HCEC 1CT (cell line): ENCODE results near the gene TTLL3.
A peak's percentile ranks its signal among the peaks of the same experiment; 100 is the strongest.
"Not testable (repeated sequence)": the region's sequence is repeated elsewhere in the genome, so short reads cannot be mapped to it uniquely, and the experiment has no call there.

Source experiments
- DNase-seq: peaks from one replicate; pipeline ENCODE4 v3.0.0-alpha.2; 2017

The TTLL3 gene

DNA sequence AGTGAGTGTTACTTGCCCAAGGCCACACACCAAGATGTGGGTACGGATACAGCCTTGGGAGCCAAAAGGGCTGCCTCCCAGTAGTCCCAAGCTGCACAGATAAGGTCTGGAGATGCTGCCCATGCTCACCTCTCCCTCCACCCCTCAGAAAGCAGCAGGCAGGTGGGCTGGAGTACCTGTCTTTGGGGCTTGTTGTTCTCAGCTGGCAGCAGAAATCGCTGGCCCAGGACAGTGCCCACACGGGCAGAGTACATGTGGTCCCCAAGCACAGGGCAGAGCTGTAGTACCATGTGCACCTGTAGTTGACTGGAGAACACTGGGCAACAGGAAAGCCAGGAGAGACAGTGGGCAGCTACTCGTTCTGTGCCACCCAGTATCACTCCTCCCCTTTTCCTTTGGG is 28.8 kb downstream of the TTLL3 start:
- DNase-seq, result no peak

DNA sequence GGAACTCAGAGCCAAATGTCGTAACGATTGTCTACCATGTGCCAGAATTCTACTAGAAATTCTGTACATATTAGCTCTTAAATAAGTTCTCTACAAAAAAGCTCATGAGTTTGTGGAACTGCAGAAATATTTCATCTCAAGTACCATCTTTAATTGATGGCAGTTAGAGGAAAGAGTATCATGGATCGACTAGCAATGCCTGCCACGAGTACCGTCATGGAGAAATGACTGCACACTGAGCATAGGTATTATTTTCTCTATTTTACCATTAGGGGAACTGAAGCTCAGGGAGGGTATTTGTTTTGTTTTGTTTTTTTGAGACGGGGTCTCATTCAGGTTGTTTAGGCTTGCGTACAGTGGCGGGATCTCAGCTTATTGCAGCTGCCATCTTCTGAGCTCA is 31.0 kb downstream of the TTLL3 start:
- DNase-seq, result no peak

DNA sequence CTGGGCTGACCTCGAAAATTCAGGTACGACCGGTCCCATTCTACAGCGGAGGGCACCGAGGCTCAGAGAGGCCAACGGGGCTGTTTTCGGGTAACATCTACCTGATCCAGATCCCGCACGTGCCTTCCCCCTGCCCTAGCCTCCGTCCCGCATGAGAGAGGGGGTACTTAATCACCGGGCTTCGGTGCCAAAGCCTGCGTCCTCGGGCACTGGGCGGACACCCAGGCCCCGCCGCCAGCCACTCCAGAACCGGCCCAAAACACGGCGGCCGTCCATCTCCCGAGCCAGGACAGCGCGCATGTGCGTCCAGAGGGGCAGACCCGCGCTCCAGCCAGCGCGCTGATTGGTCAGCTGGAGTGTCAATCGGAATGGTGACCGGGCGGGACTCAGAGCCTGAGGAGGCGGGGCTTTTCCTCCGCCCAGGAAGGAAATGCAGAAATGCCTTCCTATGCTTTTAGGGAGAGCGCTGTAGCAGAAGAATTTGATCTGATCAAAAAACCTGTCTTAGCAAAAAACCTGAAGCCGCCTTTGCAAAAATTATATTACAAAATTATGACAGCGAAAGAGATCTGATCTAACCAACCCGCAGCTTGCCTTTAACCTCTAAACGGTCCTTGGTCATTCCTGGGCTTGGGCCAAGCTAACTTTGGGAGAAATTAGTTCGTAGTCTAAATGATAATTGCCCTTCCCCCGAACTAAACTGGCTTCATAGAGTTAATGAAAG is 33.8 kb downstream of the TTLL3 start, which contains the start of gene RPUSD3:
TSS of gene RPUSD3 (minus strand) at position 294 of the 724 bp plus-strand sequence. CDS start at position 276, 18 bp downstream.
- DNase-seq, result peak; percentile 91

DNA sequence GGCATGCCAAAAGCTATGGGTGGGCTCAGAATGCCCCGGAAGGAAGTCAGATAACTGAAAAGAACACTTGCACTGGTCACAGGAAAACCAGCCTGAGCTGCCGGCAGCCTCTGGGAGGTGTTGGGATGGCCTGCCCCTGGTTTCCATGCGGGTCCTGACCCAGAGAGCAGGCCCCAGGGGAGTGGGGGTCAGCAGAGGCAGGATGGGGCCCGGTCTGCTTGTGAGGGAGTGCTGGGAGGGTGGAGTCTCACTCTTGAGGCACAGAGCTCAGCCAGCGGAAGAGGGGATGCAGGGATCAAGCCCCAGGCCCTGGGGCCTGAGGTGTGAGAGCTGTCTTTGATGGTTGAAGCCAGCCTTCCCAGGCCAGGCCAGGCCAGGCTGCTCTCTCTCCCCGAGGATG is 36.2 kb downstream of the TTLL3 start:
- DNase-seq, result no peak

DNA sequence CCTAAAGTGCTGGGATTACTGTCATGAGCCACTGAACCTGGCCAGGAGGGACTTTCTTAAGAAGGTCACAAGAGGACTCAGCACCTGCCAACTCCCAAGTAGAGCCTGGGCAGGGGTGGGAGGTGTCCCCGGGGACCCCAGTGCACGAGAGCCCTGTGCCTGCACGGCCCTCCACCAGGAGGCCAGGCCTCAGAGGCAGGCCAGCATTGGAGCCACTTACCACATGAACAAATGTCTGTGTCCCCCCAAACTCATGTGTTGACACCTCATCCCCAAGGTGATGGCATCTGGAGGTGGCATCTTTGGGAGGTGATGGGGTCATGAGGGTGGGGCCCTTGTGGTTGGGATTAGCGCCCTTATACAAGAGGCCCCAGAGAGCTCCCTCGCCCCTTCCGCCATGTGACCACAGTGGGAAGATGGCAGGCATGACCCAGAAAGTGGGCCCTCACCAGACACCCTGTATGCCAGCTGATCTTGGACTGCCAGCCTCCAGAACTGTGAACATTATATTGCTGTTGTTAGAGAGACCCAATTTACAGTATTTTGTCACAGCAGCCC is 36.9 kb downstream of the TTLL3 start:
- no peak for DNase-seq

DNA sequence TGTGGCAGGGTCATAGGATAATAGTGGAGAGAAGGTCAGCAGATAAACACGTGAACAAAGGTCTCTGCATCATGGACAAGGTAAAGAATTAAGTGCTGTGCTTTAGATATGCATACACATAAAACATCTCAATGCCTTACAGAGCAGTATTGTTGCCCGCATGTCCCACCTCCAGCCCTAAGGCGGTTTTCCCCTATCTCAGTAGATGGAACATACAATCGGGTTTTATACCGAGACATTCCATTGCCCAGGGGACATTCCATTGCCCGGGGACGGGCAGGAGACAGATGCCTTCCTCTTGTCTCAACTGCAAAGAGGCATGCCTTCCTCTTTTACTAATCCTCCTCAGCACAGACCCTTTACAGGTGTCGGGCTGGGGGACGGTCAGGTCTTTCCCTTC is 37.8 kb downstream of the TTLL3 start:
- not testable (repeated sequence) for DNase-seq

GRCh38 chr3:9848860-9849259 is 38.8 kb downstream of the TTLL3 start:
- peak; percentile 50 for DNase-seq

GRCh38 chr3:9851383-9851782 is 41.3 kb downstream of the TTLL3 start:
- DNase-seq, result not testable (repeated sequence)

GRCh38 chr3:9851926-9852325 is 41.9 kb downstream of the TTLL3 start:
- not testable (repeated sequence) for DNase-seq

GRCh38 chr3:9852528-9852927 is 42.5 kb downstream of the TTLL3 start:
- no peak for DNase-seq

GRCh38 chr3:9854291-9854940 is 44.4 kb downstream of the TTLL3 start:
- not testable (repeated sequence) for DNase-seq

GRCh38 chr3:9855594-9855993 is 45.5 kb downstream of the TTLL3 start:
- no peak for DNase-seq

DNA sequence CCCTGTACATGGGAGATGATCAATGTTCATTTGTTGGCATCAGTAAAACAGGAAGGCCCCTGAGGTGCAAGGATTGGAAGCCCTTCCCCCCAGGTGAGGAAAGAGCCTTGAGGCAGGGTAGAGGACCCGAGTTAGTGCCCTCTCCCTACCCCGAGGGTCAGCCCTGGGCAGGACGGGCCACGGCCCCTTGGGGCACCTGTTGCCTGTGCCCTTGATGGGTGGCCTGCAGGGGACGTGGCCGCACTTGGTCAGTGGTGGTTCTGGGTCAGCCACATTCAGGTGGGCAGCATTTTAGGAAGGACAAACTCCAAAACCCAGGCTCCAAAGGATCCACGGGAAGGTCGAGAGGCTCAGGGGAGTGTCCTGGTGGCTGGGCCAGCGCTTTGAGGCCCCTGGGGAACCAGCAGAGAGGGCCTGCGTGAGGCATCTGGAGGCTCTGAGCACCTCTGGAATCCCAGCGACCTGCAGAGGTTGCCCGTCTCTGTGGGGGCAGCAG is 49.5 kb downstream of the TTLL3 start:
- DNase-seq, result no peak

DNA sequence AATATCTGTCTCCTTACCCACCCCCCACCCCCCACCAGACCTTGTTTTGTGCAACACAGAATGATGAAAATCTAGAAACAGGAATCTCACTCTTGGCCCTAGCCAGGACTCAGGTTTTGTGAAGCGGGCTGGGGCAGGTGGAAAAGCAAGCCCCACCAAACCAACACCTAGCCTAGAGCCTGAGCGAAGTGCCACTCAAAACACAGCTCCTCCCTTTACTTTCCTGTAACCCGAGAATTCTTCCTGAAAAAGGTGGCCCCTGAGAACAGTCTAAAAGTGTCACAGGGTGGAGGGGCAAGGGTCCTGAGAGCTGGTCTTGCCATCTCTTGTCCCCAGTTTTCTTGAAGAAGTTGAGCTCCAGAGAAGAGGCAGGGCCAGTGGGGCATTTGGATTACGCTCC is 51.1 kb downstream of the TTLL3 start:
- no peak for DNase-seq

- no peak for DNase-seq
These were observed 51.6 kb downstream of the TTLL3 start for GRCh38 chr3:9861626-9862130.

DNA sequence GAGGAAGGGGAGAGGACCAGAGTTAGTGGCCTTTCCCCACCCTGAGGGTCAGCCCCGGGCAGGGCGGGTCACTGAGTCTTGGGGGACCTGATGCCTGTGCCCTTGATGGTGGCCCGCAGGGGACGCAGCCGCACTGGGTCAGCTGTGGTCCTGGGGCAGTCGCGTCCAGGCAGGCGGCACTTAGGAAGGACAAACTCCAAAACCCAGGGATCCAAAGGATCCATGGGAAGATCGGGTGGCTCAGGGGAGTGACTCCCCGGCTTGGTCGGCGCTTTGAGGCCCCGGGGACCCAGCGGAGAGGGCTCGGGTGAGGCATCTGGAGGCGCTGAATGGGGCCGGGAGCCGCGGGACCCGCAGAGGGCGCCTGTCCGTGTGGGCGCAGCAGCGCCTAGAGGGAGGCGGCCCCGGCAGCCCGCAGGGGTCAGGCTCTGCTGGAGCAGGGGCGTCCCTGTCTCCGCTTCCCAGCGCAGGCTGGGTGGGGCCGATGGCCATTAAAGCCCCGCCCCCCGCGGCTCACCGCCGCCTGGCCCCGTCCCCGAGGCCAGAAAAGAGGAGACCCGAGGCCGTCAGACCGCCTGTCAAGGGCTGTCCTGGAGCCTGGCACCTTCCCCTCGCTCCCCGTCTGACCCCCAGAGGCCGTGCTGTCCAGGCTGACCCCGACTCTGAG is 52.5 kb downstream of the TTLL3 start:
- peak; percentile 30 for DNase-seq

DNA sequence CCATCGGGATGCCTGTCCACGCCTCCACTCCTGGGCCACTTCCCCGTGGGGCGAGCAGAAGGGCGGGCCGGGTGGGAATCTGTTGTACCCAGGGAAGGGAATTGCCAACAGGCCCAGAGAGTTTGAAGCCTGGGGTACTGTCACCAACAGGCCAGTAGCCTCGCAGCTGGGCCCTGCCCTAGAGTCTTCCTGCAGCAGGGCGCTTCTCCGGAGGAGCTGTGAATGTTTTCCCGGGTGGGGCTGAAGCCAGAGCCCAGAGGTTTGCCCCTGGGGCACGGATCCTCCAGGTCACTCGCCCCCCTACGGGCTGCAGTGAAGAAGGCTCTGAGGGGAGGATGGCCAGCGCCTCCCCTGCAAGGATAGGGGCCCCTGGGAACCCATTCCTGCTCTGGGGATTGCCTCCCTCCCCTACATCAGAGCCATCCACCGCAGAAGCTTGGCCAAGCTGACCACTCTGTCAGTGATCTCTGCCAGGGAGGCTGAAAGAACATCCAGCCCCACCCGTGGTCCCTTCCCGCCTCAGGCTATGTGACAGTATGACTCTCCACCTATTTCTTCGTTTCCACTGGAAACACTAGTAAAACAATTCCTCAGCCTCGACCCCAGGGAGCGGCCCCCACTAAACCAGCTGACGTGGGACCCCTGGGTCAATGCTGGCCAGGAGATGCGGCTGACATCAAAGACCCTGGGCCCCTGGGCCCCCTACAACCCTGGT is 53.2 kb downstream of the TTLL3 start:
- DNase-seq, result no peak

GRCh38 chr3:9864200-9864927 is 54.3 kb downstream of the TTLL3 start:
- DNase-seq, result peak; percentile 52

DNA sequence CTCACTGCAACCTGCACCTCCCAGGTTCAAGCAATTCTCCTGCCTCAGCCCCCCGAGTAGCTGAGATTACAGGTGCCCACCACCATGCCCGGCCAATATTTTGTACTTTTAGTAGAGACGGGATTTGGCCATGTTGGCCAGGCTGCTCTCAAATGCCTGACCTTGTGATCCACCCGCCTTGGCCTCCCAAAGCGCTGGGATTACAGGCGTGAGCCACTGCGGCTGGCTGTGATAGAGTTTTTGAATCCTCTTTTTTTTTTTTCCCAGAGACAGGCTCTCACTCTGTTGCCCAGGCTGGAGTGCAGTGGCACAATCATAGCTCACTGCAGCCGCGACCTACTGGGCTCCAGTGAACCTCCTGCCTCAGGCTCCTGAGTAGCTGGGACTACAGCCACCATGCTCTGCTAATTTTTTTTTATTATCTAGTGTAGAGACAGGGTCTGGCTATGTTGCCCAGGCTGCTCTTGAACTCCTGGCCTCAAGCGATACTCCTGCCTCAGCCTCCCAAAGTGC is 55.1 kb downstream of the TTLL3 start:
- not testable (repeated sequence) for DNase-seq

GRCh38 chr3:9866639-9867038 is 56.6 kb downstream of the TTLL3 start:
- DNase-seq, result peak; percentile 69

DNA sequence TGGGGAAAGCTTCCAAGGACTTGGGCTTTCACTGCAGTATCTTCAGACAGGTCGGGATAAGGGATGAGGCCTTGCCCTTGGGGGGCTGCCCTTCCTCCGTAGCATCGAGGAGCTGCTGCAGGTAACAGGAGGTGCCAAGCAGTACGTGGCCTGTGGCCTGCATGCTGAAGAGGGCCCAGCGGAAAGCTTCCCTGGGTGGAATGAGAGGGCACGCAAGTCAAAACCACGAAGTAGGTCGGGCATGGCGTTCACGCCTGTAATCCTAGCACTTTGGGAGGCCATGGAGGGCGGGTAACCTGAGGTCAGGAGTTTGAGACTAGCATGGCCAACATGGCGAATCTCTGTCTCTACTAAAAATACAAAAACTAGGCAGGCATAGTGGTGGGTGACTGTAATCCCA is 57.0 kb downstream of the TTLL3 start:
- no peak for DNase-seq

DNA sequence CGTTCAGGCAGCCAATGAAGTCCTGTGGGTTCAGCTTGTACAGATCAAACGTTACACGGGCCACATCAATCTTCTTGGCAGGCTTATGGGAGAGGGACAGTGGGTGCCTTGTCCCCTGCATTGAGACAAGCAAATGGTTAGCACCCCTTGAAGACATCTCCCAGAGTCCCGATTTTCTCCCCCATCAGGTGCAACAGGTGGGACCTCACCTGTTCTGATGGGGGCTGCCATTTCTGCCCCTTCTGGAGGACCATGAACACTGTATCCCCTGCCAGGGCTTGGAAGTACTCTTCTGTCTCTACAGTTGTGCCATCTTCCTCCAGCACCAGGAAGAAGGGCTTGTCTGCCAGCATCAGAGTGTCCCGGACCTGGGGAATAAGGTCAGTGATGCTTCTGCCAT is 59.9 kb downstream of the TTLL3 start:
- no peak for DNase-seq
